ENCODE data around the gene SRP68.

DNA sequence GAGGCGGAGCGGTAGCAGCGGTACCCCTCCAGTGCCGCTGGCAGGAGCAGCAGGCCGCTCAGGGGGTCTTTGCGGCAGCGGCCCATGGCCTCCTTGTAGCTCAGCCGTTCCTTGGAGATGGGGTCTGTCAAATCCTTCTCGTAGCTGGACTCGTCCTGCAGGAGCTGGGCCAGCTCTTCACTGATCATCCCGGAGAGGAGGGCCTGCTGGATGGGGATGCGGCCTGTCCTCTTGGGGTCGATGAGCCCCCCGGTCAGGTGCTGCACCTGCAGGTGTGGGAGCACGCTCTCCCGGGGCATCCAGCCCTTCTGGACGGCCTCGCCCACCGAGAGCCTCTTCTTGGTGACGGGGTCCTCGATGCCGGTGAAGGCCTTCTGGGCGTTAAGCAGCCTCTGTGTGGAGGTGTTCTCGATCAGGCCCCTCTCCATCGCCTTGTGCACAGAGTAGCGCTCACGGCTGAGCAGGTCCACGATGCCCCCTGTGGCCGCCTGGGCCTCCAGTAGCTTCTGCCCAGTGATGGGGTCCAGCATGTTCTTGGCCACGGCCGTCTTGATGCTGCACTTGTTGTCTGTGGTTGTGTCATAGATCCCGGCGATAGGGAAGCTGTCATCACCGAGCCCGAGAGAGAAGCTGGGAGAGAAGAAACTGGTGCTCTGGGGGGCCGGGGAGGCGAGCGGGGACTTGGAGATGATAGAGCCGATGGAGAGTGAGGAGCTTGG, 65.0 kb downstream of the SRP68 start:
- TF ChIP-seq, protein P1, sequence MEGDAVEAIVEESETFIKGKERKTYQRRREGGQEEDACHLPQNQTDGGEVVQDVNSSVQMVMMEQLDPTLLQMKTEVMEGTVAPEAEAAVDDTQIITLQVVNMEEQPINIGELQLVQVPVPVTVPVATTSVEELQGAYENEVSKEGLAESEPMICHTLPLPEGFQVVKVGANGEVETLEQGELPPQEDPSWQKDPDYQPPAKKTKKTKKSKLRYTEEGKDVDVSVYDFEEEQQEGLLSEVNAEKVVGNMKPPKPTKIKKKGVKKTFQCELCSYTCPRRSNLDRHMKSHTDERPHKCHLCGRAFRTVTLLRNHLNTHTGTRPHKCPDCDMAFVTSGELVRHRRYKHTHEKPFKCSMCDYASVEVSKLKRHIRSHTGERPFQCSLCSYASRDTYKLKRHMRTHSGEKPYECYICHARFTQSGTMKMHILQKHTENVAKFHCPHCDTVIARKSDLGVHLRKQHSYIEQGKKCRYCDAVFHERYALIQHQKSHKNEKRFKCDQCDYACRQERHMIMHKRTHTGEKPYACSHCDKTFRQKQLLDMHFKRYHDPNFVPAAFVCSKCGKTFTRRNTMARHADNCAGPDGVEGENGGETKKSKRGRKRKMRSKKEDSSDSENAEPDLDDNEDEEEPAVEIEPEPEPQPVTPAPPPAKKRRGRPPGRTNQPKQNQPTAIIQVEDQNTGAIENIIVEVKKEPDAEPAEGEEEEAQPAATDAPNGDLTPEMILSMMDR (IDR thresholded peaks at IDR 0.05): no peak
- TF ChIP-seq POLR2A (IDR thresholded peaks at IDR 0.05): no peak

All from testis (tissue), 2 donors.